Fibroblast of lung (primary cell): ENCODE results near the gene NRCAM.

Experiments
- CTCF ChIP-seq, 2 donors: IDR thresholded peaks in 1 of 2; conservative IDR thresholded peaks in 1 of 2; 1 replicate in 1 of 2; 2 replicates in 1 of 2; pipeline ENCODE4 v1.5.1; 2011 to 2012; ENCODE audit warnings: low read length in 2 of 2, control low read depth in 1 of 2, inconsistent platforms in 1 of 2, low read depth in 1 of 2, mild to moderate bottlenecking in 1 of 2
- EZH2 ChIP-seq: IDR thresholded peaks from 2 replicates; pipeline ENCODE4 v1.5.1; 2012; ENCODE audit warnings: low read length, control low read depth, mild to moderate bottlenecking; ENCODE audit errors: missing control alignments

DNA sequence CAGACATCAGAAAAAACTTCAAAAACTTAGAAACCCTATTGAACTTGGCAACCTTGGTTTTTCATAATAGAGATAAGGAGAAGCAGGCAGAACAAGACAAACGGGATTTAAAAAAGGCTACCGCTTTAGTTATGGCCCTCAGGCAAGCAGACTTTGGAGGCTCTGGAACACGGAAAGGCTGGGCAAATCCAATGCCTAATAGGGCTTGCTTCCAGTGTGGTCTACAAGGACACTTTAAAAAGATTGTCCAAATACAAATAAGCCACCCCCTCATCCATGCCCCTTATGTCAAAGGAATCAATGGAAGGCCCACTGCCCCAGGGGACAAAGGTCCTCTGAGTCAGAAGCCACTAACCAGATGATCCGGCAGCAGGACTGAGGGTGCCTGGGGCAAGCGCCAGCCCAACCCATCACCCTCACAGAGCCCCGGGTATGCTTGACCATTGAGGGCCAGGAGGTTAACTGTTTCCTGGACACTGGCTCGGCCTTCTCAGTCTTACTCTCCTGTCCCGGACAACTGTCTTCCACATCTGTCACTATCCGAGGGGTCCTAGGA is 115.3 kb downstream of the NRCAM start:
- TF ChIP-seq CTCF (conservative IDR thresholded peaks at IDR 0.05 in 1 of 2, IDR thresholded peaks at IDR 0.05 in 1 of 2; ENCODE audit: low read depth in 1 of 2, low read length in 2 of 2) (no peak), EZH2 (no peak)
